Parathyroid adenoma (tissue), 2 donors: Measurements from ENCODE around the gene NOTCH1.

ENCODE experiments used
- H2AFZ ChIP-seq: fragments of 300-600 bp; sonication (generic); one replicate; pipeline ENCODE4 v1.7.0; 2017; ENCODE audit warnings: antibody characterized with exemption, mild to moderate bottlenecking
- H3K27ac ChIP-seq: fragments of 300-600 bp; sonication (generic); one replicate; pipeline ENCODE4 v1.7.0; 2017
- H3K27me3 ChIP-seq: fragments of 300-600 bp; sonication (generic); one replicate; pipeline ENCODE4 v1.7.0; 2017; ENCODE audit warnings: low read length; ENCODE audit not compliant: control insufficient read depth, insufficient read depth
- H3K36me3 ChIP-seq: fragments of 300-600 bp; sonication (generic); one replicate; pipeline ENCODE4 v1.7.0; 2017; ENCODE audit warnings: low read length; ENCODE audit not compliant: control insufficient read depth, insufficient read depth
- H3K4me1 ChIP-seq: fragments of 300-600 bp; sonication (generic); one replicate; pipeline ENCODE4 v1.7.0; 2017; ENCODE audit warnings: control low read depth
- H3K4me2 ChIP-seq: fragments of 300-600 bp; sonication (generic); one replicate; pipeline ENCODE4 v1.7.0; 2017; ENCODE audit warnings: low read length
- H3K4me3 ChIP-seq: fragments of 300-600 bp; sonication (generic); one replicate; pipeline ENCODE4 v1.7.0; 2017; ENCODE audit warnings: low read depth, low read length
- H3K79me2 ChIP-seq: fragments of 300-600 bp; sonication (generic); one replicate; pipeline ENCODE4 v1.7.0; 2017; ENCODE audit warnings: control low read depth
- H3K9ac ChIP-seq: fragments of 300-600 bp; sonication (generic); one replicate; pipeline ENCODE4 v1.7.0; 2017; ENCODE audit warnings: mild to moderate bottlenecking
- H3K9me3 ChIP-seq: fragments of 300-600 bp; sonication (generic); one replicate; pipeline ENCODE4 v1.7.0; 2017; ENCODE audit warnings: low read length; ENCODE audit not compliant: control insufficient read depth
- CTCF ChIP-seq: fragments of 300-600 bp; sonication (generic); IDR thresholded peaks from one replicate; pipeline ENCODE4 v1.7.0; 2017; ENCODE audit warnings: antibody characterized with exemption, mild to moderate bottlenecking
- donor health status: primary hyperparathyroidism.

Gene NOTCH1

GRCh38 chr9:136570916-136571315 lies 25.1 kb upstream of the NOTCH1 start:
- no peaks in the 10 kb centered on the region for H3K36me3 ChIP-seq
- H3K4me2 ChIP-seq, result no peak overlapping the region
- TF ChIP-seq CTCF, result no peak
- no peak overlapping the region for H3K27ac ChIP-seq
- no peak overlapping the region for H2AFZ ChIP-seq
- no peaks in the 10 kb centered on the region for H3K4me1 ChIP-seq
- no peaks in the 10 kb centered on the region for H3K9me3 ChIP-seq
- H3K27me3 ChIP-seq, result no peaks in the 10 kb centered on the region
- no peaks in the 10 kb centered on the region for H3K79me2 ChIP-seq
- no peak overlapping the region for H3K9ac ChIP-seq
- H3K4me3 ChIP-seq, result no peak overlapping the region

GRCh38 chr9:136570191-136570845 lies 24.5 kb upstream of the NOTCH1 start:
- Histone ChIP-seq H2AFZ (no peak overlapping the region), H3K9ac (no peak overlapping the region), H3K4me3 (no peak overlapping the region), H3K79me2 (no peaks in the 10 kb centered on the region), H3K27me3 (no peaks in the 10 kb centered on the region), H3K4me2 (no peak overlapping the region), H3K36me3 (no peaks in the 10 kb centered on the region), H3K4me1 (no peaks in the 10 kb centered on the region), H3K9me3 (no peaks in the 10 kb centered on the region), H3K27ac (no peak overlapping the region)
- no peak for TF ChIP-seq CTCF

GRCh38 chr9:136569526-136570148 lies 23.8 kb upstream of the NOTCH1 start:
- TF ChIP-seq CTCF, result no peak
- H3K4me2 ChIP-seq, result no peak overlapping the region
- H2AFZ ChIP-seq, result no peak overlapping the region
- no peak overlapping the region for H3K4me3 ChIP-seq
- H3K9ac ChIP-seq, result no peak overlapping the region
- no peak overlapping the region for H3K27ac ChIP-seq
- no peaks in the 10 kb centered on the region for H3K36me3 ChIP-seq
- H3K4me1 ChIP-seq, result no peaks in the 10 kb centered on the region
- no peaks in the 10 kb centered on the region for H3K27me3 ChIP-seq
- no peaks in the 10 kb centered on the region for H3K79me2 ChIP-seq
- H3K9me3 ChIP-seq, result no peaks in the 10 kb centered on the region

- Histone ChIP-seq H3K4me2 (no peak overlapping the region), H3K4me3 (no peak overlapping the region), H3K79me2 (no peaks in the 10 kb centered on the region), H3K27me3 (no peaks in the 10 kb centered on the region), H3K9ac (no peak overlapping the region), H3K36me3 (no peaks in the 10 kb centered on the region), H3K27ac (no peak overlapping the region), H3K9me3 (no peaks in the 10 kb centered on the region), H2AFZ (no peak overlapping the region), H3K4me1 (no peaks in the 10 kb centered on the region)
- no peak for TF ChIP-seq CTCF
These were observed 22.6 kb upstream of the NOTCH1 start for GRCh38 chr9:136568288-136569081.
